Panc1 (cell line): ENCODE measurements around the gene NLRP11. TPM values are rescaled to one million over a fixed set of nuclear protein-coding genes. Genes with fewer than 3 reads are reported as not detected.

Experiments
- ATAC-seq: fragments of 200-7000 bp; cut with Tn5 transposase; 2 replicates; pipeline ENCODE4 v1.9.1; 2020; ENCODE audit warnings: mild to moderate bottlenecking, moderate library complexity
- BruUV-seq: library from RNA; stranded (reverse); fragments of 400-500 nt; replicated peaks from 2 replicates; lab custom pipeline; 2021; lab: Mats Ljungman, UMichigan
- CTCF ChIA-PET: fragments of 300-600 bp; sonication (Branson Sonifier 250); formaldehyde crosslinking; loops from one replicate; lab custom pipeline; 2022; ENCODE audit warnings: antibody characterized with exemption; lab: Charles Lee
- POLR2A ChIA-PET: fragments of 300-600 bp; sonication (Branson Sonifier 250); formaldehyde crosslinking; loops from one replicate; lab custom pipeline; 2022; ENCODE audit warnings: antibody characterized with exemption; lab: Charles Lee
- DNase-seq: peaks from one replicate; pipeline ENCODE4 v3.0.0-alpha.2; 2010; ENCODE audit warnings: low read depth, low spot score
- H3K27ac ChIP-seq: 2 replicates; pipeline ENCODE4 v1.5.1; 2011; ENCODE audit warnings: mild to moderate bottlenecking, low read length, inconsistent platforms
- H3K27me3 ChIP-seq: fragments of 200-500 bp; sonication (Bioruptor generic); 2 replicates; pipeline ENCODE4 v1.6.0; 2014; ENCODE audit warnings: low read length, inconsistent platforms; ENCODE audit not compliant: control insufficient read depth, insufficient read depth
- H3K36me3 ChIP-seq: fragments of 200-500 bp; sonication (Bioruptor generic); 2 replicates; pipeline ENCODE4 v1.5.1; 2014; ENCODE audit warnings: inconsistent platforms, mild to moderate bottlenecking, low read length, moderate library complexity; ENCODE audit not compliant: control insufficient read depth, insufficient read depth
- H3K4me1 ChIP-seq: 2 replicates; pipeline ENCODE4 v1.5.1; 2011; ENCODE audit warnings: inconsistent platforms, mild to moderate bottlenecking, low read length, moderate library complexity; ENCODE audit not compliant: control insufficient read depth, insufficient read depth
- H3K4me3 ChIP-seq, 2 experiments: 2 replicates each; pipeline ENCODE4 v1.5.1; 2011 to 2012; ENCODE audit warnings: low read depth in 2 of 2, low read length in 2 of 2, mild to moderate bottlenecking in 2 of 2, inconsistent platforms in 1 of 2, moderate library complexity in 1 of 2
- H3K9me3 ChIP-seq: fragments of 200-500 bp; sonication (Bioruptor generic); 2 replicates; pipeline ENCODE4 v1.5.1; 2014; ENCODE audit warnings: low read depth, mild to moderate bottlenecking, inconsistent platforms, low read length, moderate library complexity; ENCODE audit not compliant: control insufficient read depth, insufficient read depth
- CTCF ChIP-seq: fragments of 450-650 bp; IDR thresholded peaks from 2 replicates; pipeline ENCODE4 v1.5.1; 2017; ENCODE audit warnings: mild to moderate bottlenecking
- POLR2AphosphoS5 ChIP-seq: IDR thresholded peaks from 2 replicates; pipeline ENCODE4 v1.6.1; 2012; ENCODE audit warnings: mild to moderate bottlenecking, low read depth, low read length, moderate library complexity
- REST ChIP-seq, 2 experiments: IDR thresholded peaks; 2 replicates each; pipeline ENCODE4 v1.6.1; 2011 to 2012; ENCODE audit warnings: low read depth in 2 of 2, control low read depth in 1 of 2, low read length in 1 of 2, mild to moderate bottlenecking in 1 of 2, moderate library complexity in 1 of 2; ENCODE audit not compliant: insufficient read depth in 1 of 2
- SIN3A ChIP-seq: IDR thresholded peaks from 2 replicates; pipeline ENCODE4 v1.6.1; 2012; ENCODE audit warnings: low read depth, mild to moderate bottlenecking, low read length, moderate library complexity, borderline replicate concordance; ENCODE audit not compliant: insufficient read depth
- TCF7L2 ChIP-seq: IDR thresholded peaks from 2 replicates; pipeline ENCODE4 v1.6.1; 2011; ENCODE audit warnings: mild to moderate bottlenecking, low read depth, low read length, inconsistent platforms
- in situ Hi-C: cut with HindIII; loops from 2 replicates; pipeline ENCODE4 v1.10.0; 2016; ENCODE audit warnings: low sequenced_read_pairs, low pct_unique_long_range_greater_than_20kb
- intact Hi-C: fragments of 100-400 bp; cut with micrococcal nuclease; formaldehyde crosslinking; loops from one replicate; pipeline ENCODE4 v1.10.0; 2022; ENCODE audit not compliant: unreplicated experiment
- total RNA-seq: library from RNA; stranded (reverse); gene quantifications from one replicate; pipeline ENCODE4 v1.2.1, GENCODE V29; 2021; ENCODE audit not compliant: unreplicated experiment

NLRP11 gene
- total RNA-seq, 1 experiment from 2014 or later = 0.18 TPM

GRCh38 chr19:55738302-55738701 is 93.5 kb downstream of the NLRP11 start, which contains the start of gene NLRP9:
Gene NLRP9, minus strand, starts transcription at chr19:55738402. Its CDS starts 28 bp downstream, at chr19:55738374.
- CTCF ChIA-PET = no interaction called here
- H3K36me3 ChIP-seq = no peaks in the 10 kb centered on the region
- H3K4me3 ChIP-seq = no peak within 1 kb of the TSS
- H3K9me3 ChIP-seq = no peaks in the 10 kb centered on the region
- DNase-seq (no peak), ATAC-seq (no peak)
- no peak within 1 kb of the TSS for H3K27ac ChIP-seq
- intact Hi-C loops (no loop called here), in situ Hi-C loops (no loop called here)
- BruUV-seq = no TSS peak
- TF ChIP-seq REST (IDR thresholded peaks at IDR 0.05; ENCODE audit: insufficient read depth in 1 of 2, low read depth in 2 of 2, low read length in 1 of 2) (no peak), SIN3A (no peak), TCF7L2 (no peak), POLR2AphosphoS5 (no peak), CTCF (no peak)
- H3K27me3 ChIP-seq = peaks cover 3% of the 10 kb centered on the region; the same call in 1 of the 2 replicates
- no peaks in the 10 kb centered on the region for H3K4me1 ChIP-seq
- POLR2A ChIA-PET = no interaction called here

Other genes starting within 250 kb of the NLRP11 start
- gene FIZ1, start 232.5 kb downstream of the NLRP11 start, total RNA-seq = 28.5 TPM
- 26.4 TPM for gene ZNF524, start 231.7 kb downstream of the NLRP11 start, total RNA-seq
- 25.6 TPM for gene ZNF865, start 226.4 kb downstream of the NLRP11 start, total RNA-seq
- gene ZNF784, start 207.4 kb downstream of the NLRP11 start, total RNA-seq = 8.9 TPM
- 58.0 TPM for gene ZNF580, start 191.0 kb downstream of the NLRP11 start, total RNA-seq
- gene ZNF581, start 188.3 kb downstream of the NLRP11 start, total RNA-seq = 39.0 TPM
- gene CCDC106, start 183.8 kb downstream of the NLRP11 start, total RNA-seq = 47.8 TPM
- gene U2AF2, start 177.0 kb downstream of the NLRP11 start, total RNA-seq = 545 TPM
- gene EPN1, start 156.8 kb downstream of the NLRP11 start, total RNA-seq = 361 TPM
- not detected for gene NLRP9, start 93.6 kb downstream of the NLRP11 start, total RNA-seq
- not detected for gene RFPL4A, start 72.9 kb downstream of the NLRP11 start, total RNA-seq
- not detected for gene RFPL4AL1, start 62.9 kb downstream of the NLRP11 start, total RNA-seq
- not detected for gene NLRP4, start 4.5 kb upstream of the NLRP11 start, total RNA-seq
- gene NLRP13, start 100.3 kb upstream of the NLRP11 start, total RNA-seq = not detected
- not detected for gene NLRP8, start 115.8 kb upstream of the NLRP11 start, total RNA-seq
- not detected for gene NLRP5, start 154.8 kb upstream of the NLRP11 start, total RNA-seq